GM12891 (cell line): ENCODE data around the gene FLOT1.
"Not testable (repeated sequence)": the region's sequence is repeated elsewhere in the genome, so short reads cannot be mapped to it uniquely, and the experiment has no call there.

Experiments
- POLR2AphosphoS5 ChIP-seq: IDR thresholded peaks from 2 replicates; pipeline ENCODE4 v1.6.1; 2011; ENCODE audit warnings: low read depth, low read length, control low read depth
- TAF1 ChIP-seq: IDR thresholded peaks from 2 replicates; pipeline ENCODE4 v1.6.1; 2011; ENCODE audit warnings: low read depth, low read length, control low read depth

DNA sequence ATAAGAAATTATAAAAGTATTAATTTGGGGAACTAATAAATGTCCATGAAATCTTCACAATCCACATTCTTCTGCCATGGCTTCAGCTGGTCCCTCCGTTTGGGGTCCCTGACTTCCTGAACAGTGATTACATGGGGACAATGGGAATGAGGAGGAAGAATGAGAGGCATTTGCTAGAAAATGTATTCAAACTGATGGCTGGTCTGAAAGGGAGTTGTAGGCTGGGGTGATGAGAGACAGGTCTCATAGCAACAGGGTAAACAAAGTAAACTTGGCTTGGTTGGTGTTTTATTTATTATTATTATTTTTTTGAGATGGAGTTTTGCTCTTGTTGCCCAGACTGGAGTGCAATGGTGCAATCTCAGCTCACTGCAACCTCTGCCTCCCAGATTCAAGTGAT lies 23.0 kb upstream of the FLOT1 start:
- TF ChIP-seq TAF1, POLR2AphosphoS5: not testable (repeated sequence)
